A549 (cell line): ENCODE results near the gene BABAM1.

Source experiments
- CTCF ChIP-seq: fragments of >200 bp; sonication (Bioruptor Twin); formaldehyde crosslinking; IDR thresholded peaks from 3 replicates; pipeline ENCODE4 v1.5.1; 2016
- EHMT2 ChIP-seq: fragments of 200-600 bp; sonication (generic); IDR thresholded peaks from 2 replicates; pipeline ENCODE4 v1.6.1; 2016; ENCODE audit warnings: antibody characterized with exemption, low read depth, mild to moderate bottlenecking, moderate library complexity
- EP300 ChIP-seq, 2 experiments: fragments of >200 bp; sonication (Bioruptor Twin); formaldehyde crosslinking; IDR thresholded peaks; 2 replicates in 1 of 2; 3 replicates in 1 of 2; pipeline ENCODE4 v1.6.1; 2016 to 2017
- JUN ChIP-seq, 2 experiments: fragments of >200 bp; sonication (Bioruptor Twin); formaldehyde crosslinking; IDR thresholded peaks; 2 replicates in 1 of 2; 3 replicates in 1 of 2; pipeline ENCODE4 v1.6.1; 2016 to 2017
- KDM5A ChIP-seq: fragments of 200-600 bp; sonication (generic); IDR thresholded peaks from 2 replicates; pipeline ENCODE4 v1.6.1; 2016; ENCODE audit warnings: antibody characterized with exemption, mild to moderate bottlenecking
- MAX ChIP-seq: IDR thresholded peaks from 2 replicates; pipeline ENCODE4 v1.6.1; 2012
- MAZ ChIP-seq: fragments of 150-350 bp; IDR thresholded peaks from 2 replicates; pipeline ENCODE4 v1.6.1; 2014; ENCODE audit warnings: antibody characterized with exemption, low read depth, low read length, borderline replicate concordance
- POLR2A ChIP-seq: IDR thresholded peaks from 2 replicates; pipeline ENCODE4 v1.6.1; 2012; ENCODE audit warnings: mild to moderate bottlenecking, low read length
- RFX5 ChIP-seq: fragments of 450-650 bp; IDR thresholded peaks from 2 replicates; pipeline ENCODE4 v1.7.1; 2014; ENCODE audit warnings: antibody characterized with exemption, mild to moderate bottlenecking, moderate library complexity
- SMC3 ChIP-seq: fragments of >200 bp; sonication (Bioruptor Twin); formaldehyde crosslinking; IDR thresholded peaks from 3 replicates; pipeline ENCODE4 v1.6.1; 2018; ENCODE audit warnings: inconsistent platforms
- ZFP36 ChIP-seq: fragments of 450-650 bp; IDR thresholded peaks from 2 replicates; pipeline ENCODE4 v1.6.1; 2014; ENCODE audit warnings: borderline replicate concordance; ENCODE audit not compliant: partially characterized antibody
- TF ChIP-seq, protein P1 (sequence below): IDR thresholded peaks from 2 replicates; pipeline ENCODE4 v1.6.1; 2012
- TF ChIP-seq, protein P2 (sequence below): fragments of >200 bp; sonication (Bioruptor Twin); formaldehyde crosslinking; IDR thresholded peaks from 3 replicates; pipeline ENCODE4 v1.6.1; 2016

- no peak for TF ChIP-seq POLR2A
- TF ChIP-seq RFX5, result no peak
- TF ChIP-seq CTCF, result no peak
- no peak for TF ChIP-seq ZFP36
- TF ChIP-seq KDM5A, result no peak
- TF ChIP-seq EHMT2, result no peak
- no peak for TF ChIP-seq EP300 (IDR thresholded peaks at IDR 0.05)
- TF ChIP-seq JUN (IDR thresholded peaks at IDR 0.05), result no peak
- TF ChIP-seq MAZ, result no peak
- TF ChIP-seq SMC3, result no peak
- no peak for TF ChIP-seq MAX
- TF ChIP-seq, protein P1, sequence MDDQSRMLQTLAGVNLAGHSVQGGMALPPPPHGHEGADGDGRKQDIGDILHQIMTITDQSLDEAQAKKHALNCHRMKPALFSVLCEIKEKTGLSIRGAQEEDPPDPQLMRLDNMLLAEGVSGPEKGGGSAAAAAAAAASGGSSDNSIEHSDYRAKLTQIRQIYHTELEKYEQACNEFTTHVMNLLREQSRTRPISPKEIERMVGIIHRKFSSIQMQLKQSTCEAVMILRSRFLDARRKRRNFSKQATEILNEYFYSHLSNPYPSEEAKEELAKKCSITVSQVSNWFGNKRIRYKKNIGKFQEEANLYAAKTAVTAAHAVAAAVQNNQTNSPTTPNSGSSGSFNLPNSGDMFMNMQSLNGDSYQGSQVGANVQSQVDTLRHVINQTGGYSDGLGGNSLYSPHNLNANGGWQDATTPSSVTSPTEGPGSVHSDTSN, result no peak
- TF ChIP-seq, protein P2, sequence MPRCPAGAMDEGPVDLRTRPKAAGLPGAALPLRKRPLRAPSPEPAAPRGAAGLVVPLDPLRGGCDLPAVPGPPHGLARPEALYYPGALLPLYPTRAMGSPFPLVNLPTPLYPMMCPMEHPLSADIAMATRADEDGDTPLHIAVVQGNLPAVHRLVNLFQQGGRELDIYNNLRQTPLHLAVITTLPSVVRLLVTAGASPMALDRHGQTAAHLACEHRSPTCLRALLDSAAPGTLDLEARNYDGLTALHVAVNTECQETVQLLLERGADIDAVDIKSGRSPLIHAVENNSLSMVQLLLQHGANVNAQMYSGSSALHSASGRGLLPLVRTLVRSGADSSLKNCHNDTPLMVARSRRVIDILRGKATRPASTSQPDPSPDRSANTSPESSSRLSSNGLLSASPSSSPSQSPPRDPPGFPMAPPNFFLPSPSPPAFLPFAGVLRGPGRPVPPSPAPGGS, result no peak
Observed at GRCh38 chr19:17225053-17225452, 42.2 kb upstream of the BABAM1 start.
